HG02678 (cell line): ENCODE measurements around the gene PODNL1.
"Not testable (repeated sequence)": the region's sequence is repeated elsewhere in the genome, so short reads cannot be mapped to it uniquely, and the experiment has no call there.

Source experiments
- ATAC-seq: cut with Tn5 transposase; IDR thresholded peaks from one replicate; pipeline ENCODE4 v1.9.1; 2021; ENCODE audit warnings: mild to moderate bottlenecking, moderate library complexity; ENCODE audit not compliant: unreplicated experiment

Gene PODNL1

GRCh38 chr19:13930402-13930801 lies 7.8 kb downstream of the PODNL1 start:
- no peak for ATAC-seq

DNA sequence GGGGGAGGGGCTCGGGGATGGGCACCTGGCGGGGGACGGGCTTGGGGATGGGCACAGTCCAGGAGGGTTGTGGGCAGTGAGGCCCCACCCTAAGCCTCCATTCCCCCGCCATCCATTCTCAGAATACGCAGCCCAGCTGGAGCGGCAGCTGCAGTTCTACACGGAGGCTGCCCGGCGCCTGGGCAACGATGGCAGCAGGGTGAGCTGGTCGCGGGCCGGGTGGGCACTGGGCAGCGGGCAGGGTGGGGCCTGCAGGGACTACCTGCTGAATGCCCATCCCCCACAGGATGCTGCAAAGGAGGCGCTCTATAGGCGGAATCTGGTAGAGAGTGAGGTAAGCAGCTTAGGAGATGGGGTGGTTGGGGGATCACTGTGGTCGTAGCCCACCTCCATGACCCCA lies 8.3 kb downstream of the PODNL1 start:
- ATAC-seq, result no peak

DNA sequence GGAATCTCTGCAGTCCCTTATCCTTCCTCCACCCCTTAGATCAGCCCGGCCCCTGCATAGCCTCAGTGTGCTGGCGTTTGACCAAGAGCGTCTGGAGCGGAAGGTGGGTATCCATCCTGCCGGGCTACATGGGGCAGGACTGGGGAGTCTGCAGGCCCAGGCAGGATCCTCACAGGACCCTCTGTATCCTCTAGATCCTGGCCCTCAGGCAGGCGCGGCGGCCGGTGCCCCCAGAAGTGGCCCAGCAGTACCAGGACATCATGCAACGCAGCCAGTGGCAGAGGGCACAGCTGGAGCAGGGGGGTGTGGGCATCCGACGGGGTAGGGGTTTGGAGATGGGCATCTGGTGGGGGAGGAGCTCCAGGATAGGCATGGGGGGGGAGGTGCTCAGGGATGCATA lies 8.9 kb downstream of the PODNL1 start:
- ATAC-seq, result no peak

DNA sequence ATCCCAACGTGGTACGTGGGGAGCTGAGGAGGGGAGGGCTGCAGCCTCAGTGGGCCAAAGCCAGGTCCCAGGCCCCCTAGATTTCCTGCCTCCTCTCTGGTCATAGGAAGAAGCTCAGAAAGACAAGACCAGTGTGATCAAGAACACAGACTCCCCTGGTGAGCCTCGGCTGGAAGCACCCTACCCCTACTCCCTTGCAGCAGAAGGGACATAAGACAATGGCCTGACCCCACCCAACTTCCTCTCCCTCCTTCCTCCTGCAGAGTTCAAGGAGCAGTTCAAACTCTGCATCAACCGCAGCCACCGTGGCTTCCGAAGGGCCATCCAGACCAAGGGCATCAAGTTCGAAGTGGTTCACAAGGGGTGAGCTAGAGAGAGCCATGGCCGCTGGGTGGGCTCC lies 11.5 kb downstream of the PODNL1 start:
- no peak for ATAC-seq

DNA sequence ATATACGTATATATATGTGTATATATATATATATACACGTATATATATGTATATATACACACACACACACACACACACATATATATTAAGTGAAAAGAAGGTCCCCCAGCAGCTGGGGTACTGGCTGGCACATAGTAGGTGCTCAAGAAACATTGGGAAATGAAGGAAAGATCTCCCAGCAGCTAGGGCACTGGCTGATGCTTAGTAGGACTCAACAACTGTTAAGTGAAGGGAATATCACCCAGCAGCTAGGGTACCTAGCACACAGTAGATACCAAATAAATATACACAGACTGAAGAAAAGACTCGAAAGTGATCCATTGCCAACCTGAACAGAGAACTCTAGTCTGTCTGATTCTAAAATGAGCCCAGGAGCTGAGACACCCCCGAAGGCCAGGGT lies 12.2 kb downstream of the PODNL1 start:
- no peak for ATAC-seq

GRCh38 chr19:13923194-13923987 lies 14.8 kb downstream of the PODNL1 start:
- ATAC-seq, result no peak

- ATAC-seq, result not testable (repeated sequence)
These were observed 16.1 kb downstream of the PODNL1 start for GRCh38 chr19:13922118-13922517.

DNA sequence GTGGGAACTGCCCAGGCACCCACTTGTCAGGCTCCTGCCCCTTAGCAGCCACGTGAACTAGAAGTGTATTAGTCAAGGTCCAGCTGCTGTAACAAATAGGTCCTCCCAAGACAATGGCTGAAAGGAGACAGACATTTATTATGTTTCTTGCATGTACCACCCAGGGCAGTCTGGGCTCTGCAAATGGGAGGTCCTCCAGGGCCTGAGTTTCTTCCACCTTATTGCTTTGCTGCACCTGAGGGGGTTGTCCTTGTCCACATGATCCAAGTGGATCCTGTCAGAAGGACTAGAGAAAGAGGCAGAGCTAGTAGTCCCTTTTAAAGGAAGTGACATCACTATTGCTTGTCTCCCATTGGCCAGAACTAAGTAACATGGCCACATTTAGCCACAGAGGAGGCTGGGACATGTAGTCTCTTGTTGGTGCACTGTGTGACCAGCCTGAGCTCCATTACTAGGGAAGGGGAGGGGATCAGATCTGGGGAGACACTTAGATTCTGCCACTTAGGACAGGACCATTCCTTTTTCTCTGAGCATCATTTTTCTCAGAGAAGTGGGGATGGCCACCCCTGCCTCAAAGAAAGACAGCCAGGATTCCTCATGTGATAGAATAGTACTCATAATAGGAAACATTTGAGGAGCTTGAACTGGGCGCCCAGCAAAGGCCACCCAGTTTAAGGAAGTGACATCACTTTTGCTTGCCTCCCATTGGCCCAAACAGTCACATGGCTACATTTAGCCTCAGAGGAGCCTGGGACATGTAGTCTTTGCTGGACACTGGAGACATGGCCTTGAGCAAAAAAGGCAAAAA lies 17.1 kb downstream of the PODNL1 start:
- ATAC-seq, result no peak

DNA sequence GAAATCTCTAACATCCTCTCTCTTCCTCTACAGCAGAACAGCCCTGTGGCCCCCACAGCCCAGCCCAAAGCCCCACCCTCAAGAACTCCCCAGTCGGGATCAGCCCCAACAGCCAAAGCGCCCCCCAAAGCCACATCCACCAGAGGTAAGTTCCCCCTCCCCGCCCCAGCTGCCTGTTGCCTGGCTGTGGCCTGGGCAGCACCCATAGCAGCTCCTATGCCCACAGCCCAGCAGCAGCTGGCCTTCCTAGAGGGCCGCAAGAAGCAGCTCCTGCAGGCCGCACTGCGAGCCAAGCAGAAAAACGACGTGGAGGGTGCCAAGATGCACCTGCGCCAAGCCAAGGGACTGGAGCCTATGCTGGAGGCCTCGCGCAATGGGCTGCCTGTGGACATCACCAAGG lies 17.7 kb downstream of the PODNL1 start:
- no peak for ATAC-seq

DNA sequence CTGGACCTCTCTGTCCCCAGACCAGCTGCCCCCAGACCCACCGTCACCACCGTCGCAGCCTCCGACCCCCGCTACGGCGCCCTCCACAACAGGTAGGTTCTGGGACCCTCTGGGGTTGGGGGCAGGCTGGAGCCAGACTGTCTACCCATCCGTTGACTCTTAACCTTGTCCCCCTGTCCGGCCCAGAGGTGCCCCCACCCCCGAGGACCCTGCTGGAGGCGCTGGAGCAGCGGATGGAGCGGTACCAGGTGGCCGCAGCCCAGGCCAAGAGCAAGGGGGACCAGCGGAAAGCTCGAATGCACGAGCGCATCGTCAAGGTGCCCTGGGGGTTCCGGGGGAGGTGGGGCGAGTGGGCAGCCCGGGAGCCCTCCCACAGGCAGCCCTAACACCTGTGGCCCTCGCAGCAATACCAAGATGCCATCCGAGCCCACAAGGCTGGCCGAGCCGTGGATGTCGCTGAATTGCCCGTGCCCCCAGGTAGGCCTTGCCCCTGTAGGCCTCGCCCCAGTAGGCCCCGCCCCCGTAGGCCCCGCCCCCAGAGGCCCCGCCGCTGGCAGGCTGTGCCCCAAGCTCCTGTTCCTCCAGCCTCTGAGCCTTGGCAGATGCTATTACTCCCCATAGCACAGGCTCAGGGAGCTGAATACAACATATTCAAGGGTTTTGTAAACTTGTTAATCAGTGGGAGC lies 19.3 kb downstream of the PODNL1 start:
- ATAC-seq, result no peak

- no peak for ATAC-seq
These were observed 20.3 kb downstream of the PODNL1 start for GRCh38 chr19:13917888-13918406.

- no peak for ATAC-seq
These were observed 23.4 kb downstream of the PODNL1 start for GRCh38 chr19:13914777-13915176.

DNA sequence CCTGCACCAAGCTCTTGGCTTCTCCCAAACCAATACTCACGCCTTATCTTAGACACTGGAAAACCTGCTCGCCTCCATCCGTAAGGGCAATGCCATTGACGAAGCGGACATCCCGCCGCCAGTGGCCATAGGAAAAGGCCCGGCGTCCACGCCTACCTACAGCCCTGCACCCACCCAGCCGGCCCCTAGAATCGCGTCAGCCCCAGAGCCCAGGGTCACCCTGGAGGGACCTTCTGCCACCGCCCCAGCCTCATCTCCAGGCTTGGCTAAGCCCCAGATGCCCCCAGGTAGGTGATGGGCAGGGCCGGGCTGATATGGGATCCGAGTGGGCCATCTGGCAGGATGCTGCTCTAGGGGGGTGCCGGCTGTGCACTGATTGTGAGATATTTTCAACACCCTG lies 24.9 kb downstream of the PODNL1 start:
- no peak for ATAC-seq

GRCh38 chr19:13909430-13909829 lies 28.8 kb downstream of the PODNL1 start:
- no peak for ATAC-seq

DNA sequence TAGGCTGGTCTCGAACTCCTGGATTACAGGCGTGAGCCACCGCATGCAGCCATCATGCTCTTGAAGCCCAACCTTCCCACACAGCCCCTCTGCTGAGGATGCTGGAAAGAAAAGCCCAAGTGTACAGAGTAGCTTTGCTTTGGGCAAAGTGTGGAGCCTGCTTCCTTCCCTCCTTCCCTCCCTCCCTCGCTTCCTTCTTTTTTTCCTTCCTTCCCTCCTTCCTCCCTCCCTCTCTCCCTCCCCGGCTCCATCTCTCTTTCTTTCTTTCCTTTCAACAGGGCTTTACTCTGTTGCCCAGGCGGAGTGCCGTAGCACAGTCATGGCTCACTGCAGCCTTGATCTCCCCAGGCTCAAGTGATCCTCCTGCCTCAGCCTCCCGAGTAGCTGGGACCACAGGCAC lies 29.5 kb downstream of the PODNL1 start:
- ATAC-seq, result no peak

DNA sequence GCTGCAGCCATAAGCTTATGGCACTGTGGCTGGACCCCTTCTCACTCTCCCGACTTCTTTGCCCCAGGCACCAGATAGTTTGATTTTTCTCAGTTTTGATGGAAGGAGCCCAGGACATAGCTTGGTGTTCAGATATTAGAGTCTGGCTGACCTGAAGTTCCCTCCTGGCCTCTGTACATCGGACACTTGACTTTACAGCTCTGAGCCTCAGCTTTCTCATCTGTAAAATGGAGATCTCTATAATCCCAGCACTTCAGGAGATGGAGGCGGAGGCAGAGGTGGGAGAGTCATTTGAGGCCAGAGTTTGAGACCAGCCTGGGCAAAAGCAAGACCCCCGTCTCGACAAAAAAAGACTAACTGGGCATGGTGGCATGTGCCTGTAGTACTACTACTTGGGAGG lies 31.3 kb downstream of the PODNL1 start:
- no peak for ATAC-seq

DNA sequence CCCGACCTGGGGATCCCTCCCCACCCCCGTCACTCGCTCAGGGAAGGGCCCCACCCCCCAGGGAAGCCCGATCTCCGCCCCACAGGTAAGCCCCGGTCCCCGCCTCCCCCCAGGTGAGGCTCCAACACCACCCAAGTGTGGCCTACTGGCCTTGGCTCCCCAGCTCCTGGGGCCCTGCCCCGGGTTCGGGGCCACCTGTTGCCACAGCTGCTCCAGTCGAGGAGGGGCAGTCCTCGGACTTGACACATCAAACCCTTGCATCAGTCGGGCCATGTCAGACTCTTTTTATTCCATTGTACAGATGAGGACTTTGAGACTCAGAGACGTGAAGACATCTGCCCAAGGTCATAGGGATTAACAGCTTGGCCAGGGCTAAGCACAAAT lies 31.7 kb downstream of the PODNL1 start:
- ATAC-seq, result peak; percentile 6

DNA sequence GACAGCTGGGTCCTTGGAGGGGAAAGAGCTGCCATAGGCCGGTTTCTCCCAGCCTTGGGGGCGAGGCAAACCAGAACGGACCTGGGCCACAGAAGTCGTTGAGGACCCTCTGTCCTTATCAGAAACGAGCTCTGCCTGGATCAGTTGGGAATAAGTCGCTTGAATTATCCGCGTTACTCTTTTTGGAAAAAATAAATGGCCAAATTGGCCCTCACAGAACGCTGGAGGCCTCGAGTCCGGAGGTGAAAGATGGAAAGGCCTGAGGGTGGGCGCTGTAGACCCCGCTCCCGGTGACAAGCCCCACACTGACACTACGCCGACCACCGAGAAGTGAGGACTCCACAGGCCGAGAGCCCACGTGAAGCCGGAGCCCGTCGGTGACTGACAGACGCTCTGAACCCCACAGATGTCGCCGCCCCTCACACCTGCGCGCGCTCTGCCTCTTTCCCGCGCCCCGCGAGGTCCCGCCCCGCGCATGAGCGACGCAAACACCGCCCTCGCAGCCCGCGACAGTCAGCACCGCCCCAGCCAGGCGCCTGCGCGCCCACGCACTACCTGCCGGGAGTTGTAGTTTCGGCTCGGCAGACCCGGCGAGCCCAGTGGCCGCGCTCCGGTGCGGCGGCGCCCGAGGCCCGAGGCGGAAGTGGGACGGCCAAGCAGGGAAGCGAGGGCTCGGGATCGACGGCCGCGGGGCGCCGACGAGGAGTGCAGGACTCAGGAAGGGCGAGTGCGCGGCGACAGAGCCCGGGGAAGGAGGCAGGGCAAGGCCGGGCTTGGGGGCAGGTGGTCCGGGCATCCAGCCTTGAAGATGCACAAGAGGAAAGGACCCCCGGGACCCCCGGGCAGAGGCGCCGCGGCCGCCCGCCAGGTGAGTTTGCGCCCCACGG lies 32.3 kb downstream of the PODNL1 start, which contains the start of the genes BRME1 and CC2D1A:
BRME1 (minus strand) TSS at position 484 of the 887 bp plus-strand sequence. CDS start 1,225 bp downstream, outside the sequence.
CC2D1A (plus strand) TSS at position 568 of the 887 bp plus-strand sequence; CDS start at position 809, 241 bp downstream.
- ATAC-seq, result peak; percentile 91

- no peak for ATAC-seq
These were observed 35.1 kb downstream of the PODNL1 start for GRCh38 chr19:13902993-13903555.
